ENCODE measurements around the gene ZMPSTE24. TPM values are rescaled to one million over a fixed set of nuclear protein-coding genes. Genes with fewer than 3 reads are reported as not detected.
A peak's percentile ranks its signal among the peaks of the same experiment; 100 is the strongest.

The ZMPSTE24 gene
- total RNA-seq, 1 donor from 2014 or later: 49.6 TPM

- H3K27me3 Mint-ChIP-seq (ENCODE audit: low read depth): peaks cover 10% of the 10 kb centered on the region
- no peaks in the 10 kb centered on the region for H3K36me3 Mint-ChIP-seq (ENCODE audit: low read depth)
- peaks cover 23% of the 10 kb centered on the region for H3K4me1 Mint-ChIP-seq (ENCODE audit: low read depth)
- H3K27ac Mint-ChIP-seq (ENCODE audit: unreplicated experiment): peak overlapping the region; percentile 57
- TF ChIP-seq, protein P1, sequence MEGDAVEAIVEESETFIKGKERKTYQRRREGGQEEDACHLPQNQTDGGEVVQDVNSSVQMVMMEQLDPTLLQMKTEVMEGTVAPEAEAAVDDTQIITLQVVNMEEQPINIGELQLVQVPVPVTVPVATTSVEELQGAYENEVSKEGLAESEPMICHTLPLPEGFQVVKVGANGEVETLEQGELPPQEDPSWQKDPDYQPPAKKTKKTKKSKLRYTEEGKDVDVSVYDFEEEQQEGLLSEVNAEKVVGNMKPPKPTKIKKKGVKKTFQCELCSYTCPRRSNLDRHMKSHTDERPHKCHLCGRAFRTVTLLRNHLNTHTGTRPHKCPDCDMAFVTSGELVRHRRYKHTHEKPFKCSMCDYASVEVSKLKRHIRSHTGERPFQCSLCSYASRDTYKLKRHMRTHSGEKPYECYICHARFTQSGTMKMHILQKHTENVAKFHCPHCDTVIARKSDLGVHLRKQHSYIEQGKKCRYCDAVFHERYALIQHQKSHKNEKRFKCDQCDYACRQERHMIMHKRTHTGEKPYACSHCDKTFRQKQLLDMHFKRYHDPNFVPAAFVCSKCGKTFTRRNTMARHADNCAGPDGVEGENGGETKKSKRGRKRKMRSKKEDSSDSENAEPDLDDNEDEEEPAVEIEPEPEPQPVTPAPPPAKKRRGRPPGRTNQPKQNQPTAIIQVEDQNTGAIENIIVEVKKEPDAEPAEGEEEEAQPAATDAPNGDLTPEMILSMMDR (IDR thresholded peaks at IDR 0.05): no peak
- H3K4me3 Mint-ChIP-seq (ENCODE audit: unreplicated experiment): peak overlapping the region; percentile 67
- no peak for DNase-seq (ENCODE audit: low spot score)
- H3K9me3 Mint-ChIP-seq (ENCODE audit: low read depth): no peaks in the 10 kb centered on the region
These were observed 56.1 kb downstream of the ZMPSTE24 start for GRCh38 chr1:40313958-40314720.

DNA sequence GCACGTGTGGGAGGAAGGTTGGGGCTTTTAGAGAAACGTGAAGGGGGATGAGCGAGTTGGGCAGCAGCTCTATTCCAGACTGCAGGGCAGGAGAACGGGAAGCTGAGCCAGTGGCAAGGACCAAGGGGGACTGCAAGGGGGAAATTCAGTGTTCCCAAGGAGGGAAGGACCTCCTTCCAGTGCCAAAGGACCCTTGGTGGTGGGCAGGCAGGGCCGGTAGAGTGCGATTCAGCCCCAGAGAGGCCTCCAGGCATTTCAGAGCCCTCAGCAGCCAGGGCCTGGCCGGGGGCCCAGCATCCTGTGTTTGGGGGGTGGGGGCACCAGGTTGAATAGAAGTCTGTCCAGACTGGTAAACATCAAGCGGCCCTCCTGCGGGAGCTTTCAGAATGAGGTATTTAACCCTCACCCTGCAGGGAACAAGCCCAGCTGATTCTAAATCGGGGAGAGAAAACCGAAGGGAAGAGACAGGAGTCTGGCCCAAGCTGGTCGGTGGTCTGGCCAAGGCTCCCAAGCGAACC is 56.7 kb downstream of the ZMPSTE24 start:
- H3K9me3 Mint-ChIP-seq (ENCODE audit: low read depth): no peaks in the 10 kb centered on the region
- H3K27ac Mint-ChIP-seq (ENCODE audit: unreplicated experiment): peak overlapping the region; percentile 63
- peaks cover 23% of the 10 kb centered on the region for H3K4me1 Mint-ChIP-seq (ENCODE audit: low read depth)
- H3K36me3 Mint-ChIP-seq (ENCODE audit: low read depth): no peaks in the 10 kb centered on the region
- no peak for DNase-seq (ENCODE audit: low spot score)
- TF ChIP-seq, protein P1 (IDR thresholded peaks at IDR 0.05): no peak
- H3K27me3 Mint-ChIP-seq (ENCODE audit: low read depth): peaks cover 10% of the 10 kb centered on the region
- H3K4me3 Mint-ChIP-seq (ENCODE audit: unreplicated experiment): peak overlapping the region; percentile 67

- Mint-ChIP-seq H3K36me3 (ENCODE audit: low read depth) (no peaks in the 10 kb centered on the region), H3K27me3 (ENCODE audit: low read depth) (peaks cover 10% of the 10 kb centered on the region), H3K4me1 (ENCODE audit: low read depth) (peaks cover 23% of the 10 kb centered on the region), H3K9me3 (ENCODE audit: low read depth) (no peaks in the 10 kb centered on the region), H3K27ac (ENCODE audit: unreplicated experiment) (peak overlapping the region; percentile 63), H3K4me3 (ENCODE audit: unreplicated experiment) (peak overlapping the region; percentile 67)
- TF ChIP-seq, protein P1 (IDR thresholded peaks at IDR 0.05): peak; percentile 93
- DNase-seq (ENCODE audit: low spot score): no peak
These were observed 57.3 kb downstream of the ZMPSTE24 start for GRCh38 chr1:40315239-40315794.

DNA sequence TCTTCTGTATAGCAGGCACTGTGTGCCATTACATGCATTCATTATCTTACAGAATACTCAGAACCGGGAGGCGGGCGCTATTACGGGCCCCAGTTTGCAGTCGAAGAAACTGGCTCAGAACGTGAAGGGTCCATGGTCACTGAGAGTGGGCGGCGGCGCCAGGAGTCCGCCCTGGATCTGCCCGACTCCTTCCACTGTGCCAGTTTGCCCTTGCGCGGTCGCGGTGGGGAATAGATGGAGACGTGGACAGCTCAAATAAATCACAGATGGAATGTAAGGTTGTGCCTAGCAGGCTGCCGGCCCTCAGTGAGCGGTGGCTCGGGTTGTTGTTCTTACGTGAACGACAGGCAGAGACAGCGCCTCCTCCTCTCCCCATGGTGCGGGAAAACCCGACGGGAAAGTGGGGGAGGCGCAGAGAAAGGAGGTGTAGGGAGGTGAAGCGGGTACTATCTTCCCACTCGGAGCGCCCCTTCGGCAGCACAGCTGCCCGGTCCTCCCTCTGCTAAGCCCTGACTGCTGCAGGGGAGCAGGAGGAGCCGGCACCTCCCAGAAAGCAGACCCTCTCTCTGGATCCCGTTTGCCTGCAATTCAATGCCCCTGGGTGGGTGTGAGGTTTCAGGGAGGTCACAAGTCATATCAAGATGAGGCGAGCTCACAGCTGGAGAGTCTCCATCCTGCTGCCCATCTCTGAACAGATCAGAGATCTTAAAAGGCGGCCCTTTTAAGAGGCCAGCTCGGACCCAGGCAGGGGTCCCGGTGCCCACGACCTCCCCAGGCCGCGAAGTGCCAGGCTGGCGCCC is 58.0 kb downstream of the ZMPSTE24 start:
- TF ChIP-seq, protein P1 (IDR thresholded peaks at IDR 0.05): no peak
- H3K36me3 Mint-ChIP-seq (ENCODE audit: low read depth): no peaks in the 10 kb centered on the region
- H3K4me3 Mint-ChIP-seq (ENCODE audit: unreplicated experiment): peak overlapping the region; percentile 67
- H3K9me3 Mint-ChIP-seq (ENCODE audit: low read depth): no peaks in the 10 kb centered on the region
- peaks cover 23% of the 10 kb centered on the region for H3K4me1 Mint-ChIP-seq (ENCODE audit: low read depth)
- peaks cover 10% of the 10 kb centered on the region for H3K27me3 Mint-ChIP-seq (ENCODE audit: low read depth)
- no peak for DNase-seq (ENCODE audit: low spot score)
- H3K27ac Mint-ChIP-seq (ENCODE audit: unreplicated experiment): no peak overlapping the region
